HCT116 (cell line): Measurements from ENCODE around the gene HPN. TPM values are rescaled to one million over a fixed set of nuclear protein-coding genes. Genes with fewer than 3 reads are reported as not detected.

Source experiments
- ATAC-seq: fragments of 200-7000 bp; cut with Tn5 transposase; 2 replicates; pipeline ENCODE4 v1.9.1; 2020; ENCODE audit warnings: mild to moderate bottlenecking, moderate library complexity
- BruUV-seq: library from RNA; stranded (reverse); fragments of 400-500 nt; replicated peaks from 2 replicates; lab custom pipeline; 2021; lab: Mats Ljungman, UMichigan
- CTCF ChIA-PET: fragments of 300-600 bp; sonication (Branson Sonifier 250); formaldehyde crosslinking; loops from one replicate; lab custom pipeline; 2021; ENCODE audit warnings: antibody characterized with exemption; lab: Charles Lee
- POLR2A ChIA-PET: fragments of 300-600, 350-600 bp; sonication (Branson Sonifier 250); formaldehyde crosslinking; loops from one replicate; lab custom pipeline; 2021; ENCODE audit warnings: antibody characterized with exemption; lab: Charles Lee
- RAD21 ChIA-PET, 2 experiments: fragments of 300-600 bp; sonication (Branson Sonifier 250); formaldehyde crosslinking; loops; one replicate each; lab custom pipeline; 2023; ENCODE audit warnings: low total read pairs in 2 of 2; ENCODE audit not compliant: uncharacterized antibody in 2 of 2, unreplicated experiment in 2 of 2, low non-redundant PET in 1 of 2; lab: Charles Lee
- DNase-seq: peaks from one replicate; pipeline ENCODE4 v3.0.0-alpha.2; 2010; ENCODE audit warnings: low read depth, low spot score
- H2AFZ ChIP-seq: fragments of 200-600 bp; shearing (Covaris generic), sonication (generic); 2 replicates; pipeline ENCODE4 v1.6.1; 2017; ENCODE audit warnings: low read depth, mixed run types, mixed read lengths, antibody characterized with exemption, low read length; ENCODE audit not compliant: poor library complexity, severe bottlenecking
- H3K27ac ChIP-seq: 2 replicates; pipeline ENCODE4 v1.5.1; 2012; ENCODE audit warnings: low read depth, low read length
- H3K27me3 ChIP-seq: fragments of 200-600 bp; sonication (generic); 2 replicates; pipeline ENCODE4 v1.6.1; 2016; ENCODE audit warnings: mixed run types, low read length, mixed read lengths; ENCODE audit not compliant: insufficient read depth
- H3K36me3 ChIP-seq, 2 experiments: fragments of 200-500 bp in 1 of 2; fragments of 200-600 bp in 1 of 2; sonication (Bioruptor generic) in 1 of 2; sonication (generic) in 1 of 2; 2 replicates each; pipeline versions ENCODE4 v1.5.1 to v1.6.1; 2014 to 2016; ENCODE audit warnings: low read length in 2 of 2, inconsistent platforms in 1 of 2, mixed read lengths in 1 of 2, mixed run types in 1 of 2; ENCODE audit not compliant: insufficient read depth in 2 of 2, control insufficient read depth in 1 of 2
- H3K4me1 ChIP-seq, 2 experiments: fragments of 200-600 bp in 1 of 2; sonication (generic) in 1 of 2; 2 replicates each; pipeline versions ENCODE4 v1.5.1 to v1.6.1; 2012 to 2017; ENCODE audit warnings: low read length in 2 of 2, inconsistent platforms in 1 of 2, mild to moderate bottlenecking in 1 of 2, mixed read lengths in 1 of 2, mixed run types in 1 of 2, moderate library complexity in 1 of 2; ENCODE audit not compliant: insufficient read depth in 2 of 2, control insufficient read depth in 1 of 2
- H3K4me2 ChIP-seq: fragments of 200-600 bp; sonication (generic); 2 replicates; pipeline ENCODE4 v1.6.1; 2017; ENCODE audit warnings: mixed run types, low read length, mixed read lengths
- H3K4me3 ChIP-seq, 2 experiments: fragments of 200-600 bp in 1 of 2; sonication (generic) in 1 of 2; replicated peaks in 1 of 2; 2 replicates each; pipeline ENCODE4 v1.5.1; 2011 to 2016; ENCODE audit warnings: low read length in 2 of 2, control low read depth in 1 of 2, low read depth in 1 of 2, mild to moderate bottlenecking in 1 of 2, mixed read lengths in 1 of 2, mixed run types in 1 of 2
- H3K79me2 ChIP-seq: fragments of 200-600 bp; sonication (generic); 2 replicates; pipeline ENCODE4 v1.6.1; 2017; ENCODE audit warnings: mild to moderate bottlenecking, mixed run types, low read length, moderate library complexity, mixed read lengths; ENCODE audit not compliant: insufficient read depth
- H3K9ac ChIP-seq: fragments of 200-600 bp; sonication (generic); 2 replicates; pipeline ENCODE4 v1.6.1; 2016; ENCODE audit warnings: low read length, mixed read lengths
- H3K9me2 ChIP-seq: fragments of 200-600 bp; sonication (generic), shearing (Covaris generic); 2 replicates; pipeline ENCODE4 v1.6.1; 2017; ENCODE audit warnings: mixed run types, mild to moderate bottlenecking, moderate library complexity; ENCODE audit not compliant: insufficient read depth
- H3K9me3 ChIP-seq, 2 experiments: fragments of 200-500 bp in 1 of 2; fragments of 200-600 bp in 1 of 2; sonication (Bioruptor generic) in 1 of 2; sonication (generic) in 1 of 2; 2 replicates each; pipeline ENCODE4 v1.6.1; 2014 to 2017; ENCODE audit warnings: low read length in 2 of 2, mixed read lengths in 2 of 2, inconsistent platforms in 1 of 2, low read depth in 1 of 2, mild to moderate bottlenecking in 1 of 2, mixed run types in 1 of 2, moderate library complexity in 1 of 2; ENCODE audit not compliant: control insufficient read depth in 1 of 2, insufficient read depth in 1 of 2
- H4K20me1 ChIP-seq: fragments of 200-600 bp; sonication (generic), shearing (Covaris generic); 2 replicates; pipeline ENCODE4 v1.6.1; 2017; ENCODE audit warnings: mixed run types, mild to moderate bottlenecking, moderate library complexity; ENCODE audit not compliant: insufficient read depth
- CBX3 ChIP-seq: IDR thresholded peaks from 2 replicates; pipeline ENCODE4 v1.6.1; 2012; ENCODE audit warnings: low read depth
- CEBPB ChIP-seq: IDR thresholded peaks from 2 replicates; pipeline ENCODE4 v1.6.1; 2012; ENCODE audit warnings: low read depth
- CTCF ChIP-seq, 3 experiments: fragments of 200-600 bp in 1 of 3; sonication (generic) in 1 of 3; IDR thresholded peaks in 2 of 3; conservative IDR thresholded peaks in 1 of 3; 2 replicates each; pipeline ENCODE4 v1.5.1; 2012 to 2017; ENCODE audit warnings: low read depth in 2 of 3, low read length in 2 of 3, antibody characterized with exemption in 1 of 3, borderline replicate concordance in 1 of 3, control low read depth in 1 of 3, mild to moderate bottlenecking in 1 of 3, mixed read lengths in 1 of 3, mixed run types in 1 of 3, moderate library complexity in 1 of 3; ENCODE audit not compliant: insufficient read depth in 1 of 3
- EGR1 ChIP-seq: IDR thresholded peaks from 2 replicates; pipeline ENCODE4 v1.6.1; 2012; ENCODE audit warnings: low read depth
- EZH2 ChIP-seq: fragments of 200-600 bp; sonication (generic); IDR thresholded peaks from 2 replicates; pipeline ENCODE4 v1.6.1; 2017; ENCODE audit warnings: antibody characterized with exemption, mixed run types
- JUND ChIP-seq: IDR thresholded peaks from 2 replicates; pipeline ENCODE4 v1.6.1; 2012
- POLR2A ChIP-seq: IDR thresholded peaks from 2 replicates; pipeline ENCODE4 v1.7.0; 2011; ENCODE audit warnings: borderline replicate concordance; ENCODE audit not compliant: insufficient read depth, insufficient read length; ENCODE audit errors: extremely low read depth
- REST ChIP-seq: IDR thresholded peaks from 2 replicates; pipeline ENCODE4 v1.6.1; 2012; ENCODE audit warnings: low read depth
- TCF7L2 ChIP-seq: IDR thresholded peaks from 2 replicates; pipeline ENCODE4 v1.7.0; 2011; ENCODE audit warnings: borderline replicate concordance, inconsistent platforms; ENCODE audit not compliant: insufficient read depth, insufficient read length; ENCODE audit errors: extremely low read depth
- ZBTB33 ChIP-seq: IDR thresholded peaks from 2 replicates; pipeline ENCODE4 v1.6.1; 2011; ENCODE audit warnings: mild to moderate bottlenecking, low read length, moderate library complexity; ENCODE audit not compliant: insufficient replicate concordance; ENCODE audit errors: extremely low read depth
- ZNF274 ChIP-seq: fragments of 200-500 bp; sonication (Bioruptor generic); IDR thresholded peaks from 2 replicates; pipeline ENCODE4 v1.6.1; 2014; ENCODE audit warnings: mild to moderate bottlenecking, low read depth, low read length, inconsistent platforms
- intact Hi-C: fragments of 100-400 bp; cut with micrococcal nuclease; formaldehyde crosslinking; loops from 2 replicates; pipeline ENCODE4 v1.10.0; 2022
- total RNA-seq: library from RNA; stranded (reverse); gene quantifications from one replicate; pipeline ENCODE4 v1.2.1, GENCODE V29; 2021; ENCODE audit not compliant: unreplicated experiment

HPN gene
- total RNA-seq, 1 experiment from 2014 or later: 0.32 TPM

- TF ChIP-seq REST (no peak), JUND (no peak), EZH2 (no peak), POLR2A (no peak)
Observed at GRCh38 chr19:35076026-35076370, 34.5 kb downstream of the HPN start (continued).

GRCh38 chr19:35076657-35077056 is 35.1 kb downstream of the HPN start:
- no peak overlapping the region for H3K4me2 ChIP-seq
- no peak for DNase-seq
- no peaks in the 10 kb centered on the region for H3K9me2 ChIP-seq
- no peaks in the 10 kb centered on the region for H3K79me2 ChIP-seq
- no peak for TF ChIP-seq TCF7L2
- TF ChIP-seq CTCF (IDR thresholded peaks at IDR 0.05 in 2 of 3, conservative IDR thresholded peaks at IDR 0.05 in 1 of 3; ENCODE audit: borderline replicate concordance in 1 of 3, insufficient read depth in 1 of 3, low read depth in 2 of 3, low read length in 2 of 3): no peak
- TF ChIP-seq REST: no peak
- no peak for TF ChIP-seq ZNF274
- TF ChIP-seq EZH2: no peak
- TF ChIP-seq POLR2A: no peak
- TF ChIP-seq ZBTB33: no peak
- TF ChIP-seq EGR1: no peak
- no peak for TF ChIP-seq CEBPB
- TF ChIP-seq CBX3: no peak
- TF ChIP-seq, all 23 proteins: peak for 0
- Histone ChIP-seq H3K4me3 (no peak overlapping the region), H3K9ac (no peak overlapping the region), H3K27me3 (no peaks in the 10 kb centered on the region), H3K27ac (no peak overlapping the region), H4K20me1 (no peaks in the 10 kb centered on the region), H3K36me3 (no peaks in the 10 kb centered on the region), H2AFZ (no peak overlapping the region), H3K4me1 (no peaks in the 10 kb centered on the region), H3K9me3 (no peaks in the 10 kb centered on the region)
- ChIA-PET RAD21 (no interaction called here), CTCF (no interaction called here), POLR2A (no interaction called here)
- intact Hi-C loops: no loop called here
- no TSS peak for BruUV-seq
- ATAC-seq: no peak
